Mesendoderm (in vitro differentiated cells): ENCODE results near the gene SLFN13.
"Not testable (repeated sequence)": the region's sequence is repeated elsewhere in the genome, so short reads cannot be mapped to it uniquely, and the experiment has no call there.

Experiments
- DNase-seq: peaks from one replicate; pipeline ENCODE4 v3.0.0; 2013
- H2AK5ac ChIP-seq: 2 replicates; pipeline ENCODE4 v1.6.1; 2013; ENCODE audit warnings: low read length, inconsistent platforms
- H2BK120ac ChIP-seq: 2 replicates; pipeline ENCODE4 v1.6.1; 2013; ENCODE audit warnings: low read depth, mild to moderate bottlenecking, low read length, moderate library complexity, mixed read lengths
- H2BK15ac ChIP-seq: replicated peaks from 2 replicates; pipeline ENCODE4 v1.6.1; 2013; ENCODE audit warnings: low read depth, mild to moderate bottlenecking, moderate library complexity
- H2BK5ac ChIP-seq: 2 replicates; pipeline ENCODE4 v1.6.1; 2013; ENCODE audit warnings: low read length, inconsistent platforms
- H3K18ac ChIP-seq: 2 replicates; pipeline ENCODE4 v1.6.1; 2013; ENCODE audit warnings: mild to moderate bottlenecking, low read length, mixed read lengths
- H3K23ac ChIP-seq: one replicate; pipeline ENCODE4 v1.6.1; 2013; ENCODE audit warnings: low read length
- H3K27ac ChIP-seq: 2 replicates; pipeline ENCODE4 v1.5.1; 2013; ENCODE audit warnings: low read depth, mild to moderate bottlenecking, inconsistent platforms, low read length, moderate library complexity
- H3K27me3 ChIP-seq: 2 replicates; pipeline ENCODE4 v1.6.1; 2013; ENCODE audit warnings: low read length, control low read depth, mild to moderate bottlenecking, inconsistent platforms; ENCODE audit not compliant: insufficient read depth, poor library complexity
- H3K36me3 ChIP-seq: 2 replicates; pipeline ENCODE4 v1.6.1; 2013; ENCODE audit warnings: low read length, inconsistent platforms; ENCODE audit not compliant: control insufficient read depth, insufficient read depth
- H3K4ac ChIP-seq: one replicate; pipeline ENCODE4 v1.6.1; 2013; ENCODE audit warnings: low read depth, mild to moderate bottlenecking, low read length, moderate library complexity
- H3K4me1 ChIP-seq: 2 replicates; pipeline ENCODE4 v1.6.1; 2013; ENCODE audit warnings: low read depth, low read length, inconsistent platforms; ENCODE audit not compliant: control insufficient read depth
- H3K4me2 ChIP-seq: 2 replicates; pipeline ENCODE4 v1.6.1; 2013; ENCODE audit warnings: low read length
- H3K4me3 ChIP-seq: 2 replicates; pipeline ENCODE4 v1.5.1; 2013; ENCODE audit warnings: mild to moderate bottlenecking, low read length
- H3K56ac ChIP-seq: one replicate; pipeline ENCODE4 v1.6.1; 2013; ENCODE audit warnings: low read length
- H3K79me1 ChIP-seq: 2 replicates; pipeline ENCODE4 v1.6.1; 2013; ENCODE audit warnings: low read length, inconsistent platforms
- H3K79me2 ChIP-seq: 2 replicates; pipeline ENCODE4 v1.6.1; 2013; ENCODE audit warnings: mild to moderate bottlenecking, low read length; ENCODE audit not compliant: control insufficient read depth, insufficient read depth
- H3K9ac ChIP-seq: 2 replicates; pipeline ENCODE4 v1.6.1; 2013; ENCODE audit warnings: low read length, inconsistent platforms
- H4K5ac ChIP-seq: one replicate; pipeline ENCODE4 v1.6.1; 2013; ENCODE audit warnings: low read length
- H4K8ac ChIP-seq: one replicate; pipeline ENCODE4 v1.6.1; 2013; ENCODE audit warnings: low read depth, mild to moderate bottlenecking, control low read depth, low read length, moderate library complexity
- WGBS: extraction: QIAGEN DNeasy Blood & Tissue Kit; methylation state at CpG from one replicate; pipeline ENCODE4 v1.1.7; 2013; ENCODE audit warnings: low lambda C conversion rate, missing lambda C conversion rate; ENCODE audit not compliant: insufficient coverage; ENCODE audit errors: extremely low coverage; 5-methylcytosine and 5-hydroxymethylcytosine counted together

SLFN13 gene

DNA sequence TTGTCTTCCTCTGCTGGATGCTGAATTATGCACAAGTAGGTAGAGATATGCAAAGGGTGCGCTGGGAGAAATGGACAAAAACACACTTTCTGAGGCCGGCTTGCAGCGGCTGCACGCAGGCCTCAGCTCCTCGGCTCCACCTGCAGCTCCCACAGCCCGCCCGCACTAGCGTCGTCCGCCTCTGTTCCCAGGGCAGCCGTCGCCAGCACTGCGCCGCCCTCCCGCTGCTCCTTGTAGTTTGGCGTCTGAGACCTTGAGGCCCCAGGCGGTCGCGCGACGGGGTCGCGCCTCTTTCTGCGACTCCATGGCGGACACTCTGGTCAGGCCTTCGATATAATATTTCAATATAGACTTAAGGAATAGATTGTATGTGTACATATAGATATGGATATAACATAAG lies 41.0 kb downstream of the SLFN13 start:
- Histone ChIP-seq H3K9ac (no peak overlapping the region), H2BK5ac (no peak overlapping the region), H2BK15ac (no peak overlapping the region), H3K4me3 (no peak overlapping the region), H3K27me3 (no peaks in the 10 kb centered on the region), H3K27ac (no peak overlapping the region), H3K56ac (no peak overlapping the region), H4K5ac (no peak overlapping the region), H3K4ac (no peak overlapping the region), H3K36me3 (no peaks in the 10 kb centered on the region), H3K4me1 (no peaks in the 10 kb centered on the region), H3K4me2 (no peak overlapping the region), H3K18ac (no peak overlapping the region), H4K8ac (no peak overlapping the region), H3K23ac (no peak overlapping the region), H2BK120ac (no peak overlapping the region), H3K79me2 (no peaks in the 10 kb centered on the region), H2AK5ac (no peak overlapping the region), H3K79me1 (no peaks in the 10 kb centered on the region)
- DNase-seq = no peak
- WGBS = no CpG with 5 or more reads among the region's 26 CpGs

DNA sequence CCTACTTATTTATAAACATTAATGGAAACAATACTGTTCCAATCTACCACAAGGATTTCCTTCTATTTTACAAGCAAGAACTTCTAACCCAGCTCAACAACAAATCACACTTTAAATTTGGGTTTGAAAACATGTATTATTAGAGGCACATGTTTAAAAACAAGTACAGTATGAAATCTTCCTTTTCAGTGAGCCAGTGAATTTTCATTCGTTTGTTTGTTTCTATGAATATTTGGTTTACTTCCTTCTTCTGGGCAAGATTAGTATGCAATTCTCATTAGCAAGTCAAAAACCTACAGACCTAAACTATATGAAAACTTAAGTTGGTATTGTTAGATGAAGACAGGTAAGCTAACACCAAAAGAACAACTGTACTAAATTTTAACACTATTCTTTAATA lies 42.0 kb downstream of the SLFN13 start:
- Histone ChIP-seq H3K4ac (no peak overlapping the region), H2BK5ac (no peak overlapping the region)

DNA sequence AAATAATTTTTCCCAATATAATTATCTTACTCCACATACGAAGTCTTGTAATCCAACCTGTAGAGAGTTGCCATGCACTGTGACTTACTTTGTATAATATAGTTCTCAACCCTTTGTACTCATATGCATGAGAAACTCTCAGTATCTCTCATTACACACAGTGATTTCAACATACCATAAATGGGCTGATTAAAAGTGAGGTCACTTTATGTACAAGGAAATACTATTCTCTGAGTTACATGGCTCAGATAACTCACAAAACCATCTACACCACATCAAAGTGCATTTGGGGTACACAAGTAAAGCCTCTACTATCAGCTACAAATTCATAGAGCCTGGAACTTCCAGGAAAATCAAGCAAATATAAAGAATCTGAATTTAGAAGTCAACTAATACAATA lies 44.2 kb downstream of the SLFN13 start:
- no peak overlapping the region for H3K18ac ChIP-seq
- H3K79me2 ChIP-seq = no peaks in the 10 kb centered on the region
- no peak overlapping the region for H3K27ac ChIP-seq
- no peak overlapping the region for H3K56ac ChIP-seq
- no peak overlapping the region for H4K8ac ChIP-seq
- H3K27me3 ChIP-seq = no peaks in the 10 kb centered on the region
- no peak overlapping the region for H3K4me2 ChIP-seq
- no peaks in the 10 kb centered on the region for H3K4me1 ChIP-seq
- H2BK15ac ChIP-seq = no peak overlapping the region
- no peaks in the 10 kb centered on the region for H3K79me1 ChIP-seq
- no peak overlapping the region for H2AK5ac ChIP-seq
- no peak overlapping the region for H3K4ac ChIP-seq
- DNase-seq = no peak
- no peak overlapping the region for H2BK120ac ChIP-seq
- no peak overlapping the region for H2BK5ac ChIP-seq
- no peak overlapping the region for H3K9ac ChIP-seq
- no CpG with 5 or more reads among the region's 1 CpG for whole genome bisulfite sequencing
- no peak overlapping the region for H3K23ac ChIP-seq
- H4K5ac ChIP-seq = no peak overlapping the region
- no peaks in the 10 kb centered on the region for H3K36me3 ChIP-seq
- no peak overlapping the region for H3K4me3 ChIP-seq

More for the DNA sequence above, 42.0 kb downstream of the SLFN13 start:
- H3K18ac ChIP-seq = no peak overlapping the region
- H2AK5ac ChIP-seq = no peak overlapping the region
- H3K4me3 ChIP-seq = no peak overlapping the region
- WGBS = no CpG with 5 or more reads among the region's 1 CpG
- H3K36me3 ChIP-seq = no peaks in the 10 kb centered on the region
- no peak overlapping the region for H3K56ac ChIP-seq
- H3K79me2 ChIP-seq = no peaks in the 10 kb centered on the region
- no peaks in the 10 kb centered on the region for H3K79me1 ChIP-seq
- H3K4me1 ChIP-seq = no peaks in the 10 kb centered on the region
- H4K5ac ChIP-seq = no peak overlapping the region
- H3K23ac ChIP-seq = no peak overlapping the region
- no peak overlapping the region for H2BK15ac ChIP-seq
- H2BK120ac ChIP-seq = no peak overlapping the region
- H3K27ac ChIP-seq = no peak overlapping the region
- H3K9ac ChIP-seq = no peak overlapping the region
- H3K4me2 ChIP-seq = no peak overlapping the region
- no peak overlapping the region for H4K8ac ChIP-seq
- no peaks in the 10 kb centered on the region for H3K27me3 ChIP-seq
- no peak for DNase-seq

DNA sequence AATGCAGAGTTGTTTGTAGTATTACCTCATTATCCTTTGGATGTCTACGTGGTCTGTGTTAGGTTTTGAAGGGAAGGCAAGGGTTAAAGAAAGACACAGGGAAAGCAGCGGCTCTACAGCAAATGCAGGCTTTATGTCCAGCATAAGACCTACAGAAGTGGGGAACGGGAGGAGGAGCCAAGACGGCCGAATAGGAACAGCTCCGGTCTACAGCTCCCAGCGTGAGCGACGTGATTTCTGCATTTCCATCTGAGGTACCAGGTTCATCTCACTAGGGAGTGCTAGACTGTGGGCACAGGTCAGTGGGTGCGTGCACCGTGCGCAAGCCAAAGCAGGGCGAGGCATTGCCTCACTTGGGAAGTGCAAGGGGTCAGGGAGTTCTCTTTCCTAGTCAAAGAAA lies 54.8 kb downstream of the SLFN13 start:
- WGBS = no CpG with 5 or more reads among the region's 13 CpGs
- not testable (repeated sequence) for H3K79me1 ChIP-seq, H3K4me1 ChIP-seq, H3K4ac ChIP-seq, H2BK120ac ChIP-seq, H3K27ac ChIP-seq, H3K23ac ChIP-seq, H4K5ac ChIP-seq, H3K18ac ChIP-seq, H3K4me3 ChIP-seq, H3K36me3 ChIP-seq, H2BK5ac ChIP-seq, H3K9ac ChIP-seq, H2BK15ac ChIP-seq, H3K4me2 ChIP-seq, DNase-seq, H4K8ac ChIP-seq, H3K56ac ChIP-seq, H3K27me3 ChIP-seq, H2AK5ac ChIP-seq, H3K79me2 ChIP-seq

DNA sequence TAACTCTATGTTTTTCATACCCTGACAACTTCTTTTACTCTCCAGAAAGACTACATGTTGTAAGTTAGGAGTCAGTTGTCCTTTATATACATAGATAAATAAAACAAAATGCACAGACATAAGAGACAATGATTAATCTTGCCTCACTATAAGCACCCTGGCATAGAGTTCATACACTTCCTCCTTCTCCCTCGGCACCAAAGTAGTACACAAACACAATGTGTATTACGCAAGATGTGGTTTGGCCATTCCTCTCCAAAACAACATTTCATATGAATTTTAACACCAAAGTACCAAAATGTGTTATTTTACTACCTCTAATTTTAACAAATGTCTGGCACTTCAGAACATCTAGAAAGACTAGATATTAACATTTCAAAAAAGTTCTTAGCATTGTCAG lies 57.9 kb downstream of the SLFN13 start:
- no peak overlapping the region for H3K27ac ChIP-seq
- H2AK5ac ChIP-seq = no peak overlapping the region
- no peak overlapping the region for H3K23ac ChIP-seq
- H3K27me3 ChIP-seq = no peaks in the 10 kb centered on the region
- H3K79me2 ChIP-seq = no peaks in the 10 kb centered on the region
- no peaks in the 10 kb centered on the region for H3K79me1 ChIP-seq
- no peak overlapping the region for H2BK120ac ChIP-seq
- H3K18ac ChIP-seq = no peak overlapping the region
- DNase-seq = no peak
- no peak overlapping the region for H2BK15ac ChIP-seq
- no peaks in the 10 kb centered on the region for H3K36me3 ChIP-seq
- no peak overlapping the region for H4K5ac ChIP-seq
- no peak overlapping the region for H2BK5ac ChIP-seq
- no peak overlapping the region for H3K56ac ChIP-seq
- no peak overlapping the region for H3K4ac ChIP-seq
- H3K9ac ChIP-seq = no peak overlapping the region
- no CpG with 5 or more reads among the region's 2 CpGs for WGBS
- no peak overlapping the region for H3K4me2 ChIP-seq
- H4K8ac ChIP-seq = no peak overlapping the region
- H3K4me1 ChIP-seq = no peaks in the 10 kb centered on the region
- no peak overlapping the region for H3K4me3 ChIP-seq

DNA sequence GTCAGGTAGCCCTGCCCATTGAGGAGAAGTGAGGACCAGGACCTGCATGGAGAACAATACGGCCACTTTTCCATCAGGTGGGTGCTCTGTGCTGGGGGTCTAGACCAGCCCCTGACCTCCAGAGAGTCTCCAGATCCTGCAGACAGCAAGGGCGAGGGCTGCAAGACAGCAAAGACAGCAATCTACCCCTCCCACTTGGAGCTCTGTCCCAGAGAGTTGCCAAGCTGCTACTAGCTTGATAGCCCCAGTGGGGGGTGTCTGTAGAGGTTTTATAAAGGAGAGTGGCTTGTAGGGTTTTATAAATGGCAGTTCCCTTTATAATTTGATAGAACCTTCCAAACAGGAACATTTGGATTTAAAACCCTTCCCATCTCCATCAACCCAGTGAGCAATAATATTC lies 58.4 kb downstream of the SLFN13 start:
- Histone ChIP-seq H3K79me2 (no peaks in the 10 kb centered on the region), H3K4me2 (no peak overlapping the region), H3K36me3 (no peaks in the 10 kb centered on the region), H3K79me1 (no peaks in the 10 kb centered on the region), H3K4me3 (no peak overlapping the region), H3K27ac (no peak overlapping the region), H3K23ac (no peak overlapping the region), H3K18ac (no peak overlapping the region), H4K8ac (no peak overlapping the region), H2AK5ac (no peak overlapping the region), H3K56ac (no peak overlapping the region), H3K27me3 (no peaks in the 10 kb centered on the region), H4K5ac (no peak overlapping the region), H3K4me1 (no peaks in the 10 kb centered on the region), H2BK5ac (no peak overlapping the region), H2BK120ac (no peak overlapping the region), H3K4ac (no peak overlapping the region), H2BK15ac (no peak overlapping the region), H3K9ac (no peak overlapping the region)
- DNase-seq = no peak
- no CpG with 5 or more reads among the region's 2 CpGs for WGBS
